SK-N-SH (cell line): Measurements from ENCODE around the gene INAFM2. TPM values are rescaled to one million over a fixed set of nuclear protein-coding genes. Genes with fewer than 3 reads are reported as not detected.

Source experiments
- CTCF ChIA-PET: fragments of 300-600, 350-600 bp; formaldehyde crosslinking; extraction: SDS; loops from one replicate; lab custom pipeline; 2021; lab: Yijun Ruan, JAX
- POLR2A ChIA-PET: fragments of 350-600 bp; sonication (Branson Sonifier 250); formaldehyde crosslinking; extraction: SDS; loops from one replicate; lab custom pipeline; 2020; ENCODE audit warnings: antibody characterized with exemption, inconsistent platforms; lab: Yijun Ruan, JAX
- DNase-seq: peaks from one replicate; pipeline ENCODE4 v3.0.0; 2012
- H2AFZ ChIP-seq: fragments of 200-600 bp; sonication (generic); 2 replicates; pipeline ENCODE4 v1.8.1; 2016; ENCODE audit warnings: antibody characterized with exemption, mild to moderate bottlenecking, low read depth
- H3F3A ChIP-seq: fragments of 200-600 bp; sonication (generic); replicated peaks from 2 replicates; pipeline ENCODE3; 2016; ENCODE audit warnings: antibody characterized with exemption, mild to moderate bottlenecking; ENCODE audit not compliant: insufficient read depth
- H3K27ac ChIP-seq, 2 experiments: fragments of 200-500 bp in 1 of 2; fragments of 200-600 bp in 1 of 2; sonication (Bioruptor generic) in 1 of 2; sonication (generic), shearing (Covaris generic) in 1 of 2; 2 replicates each; pipeline versions ENCODE4 v1.5.1 to v1.6.1; 2014 to 2016; ENCODE audit warnings: low read depth in 2 of 2, inconsistent platforms in 1 of 2, low read length in 1 of 2, mild to moderate bottlenecking in 1 of 2, mixed read lengths in 1 of 2
- H3K27me3 ChIP-seq: fragments of 200-600 bp; sonication (generic), shearing (Covaris generic); 2 replicates; pipeline ENCODE4 v1.6.1; 2016; ENCODE audit warnings: mixed run types; ENCODE audit not compliant: insufficient read depth
- H3K36me3 ChIP-seq, 2 experiments: fragments of 200-500 bp in 1 of 2; fragments of 200-600 bp in 1 of 2; sonication (Bioruptor generic) in 1 of 2; sonication (generic) in 1 of 2; replicated peaks in 1 of 2; 2 replicates each; pipeline versions ENCODE3 to v1.5.1; 2014 to 2016; ENCODE audit warnings: low read length in 1 of 2, mild to moderate bottlenecking in 1 of 2; ENCODE audit not compliant: insufficient read depth in 2 of 2, control insufficient read depth in 1 of 2
- H3K4me1 ChIP-seq, 2 experiments: fragments of 200-500 bp in 1 of 2; fragments of 200-600 bp in 1 of 2; sonication (Bioruptor generic) in 1 of 2; sonication (generic), shearing (Covaris generic) in 1 of 2; 2 replicates each; pipeline versions ENCODE4 v1.5.1 to v1.6.1; 2014 to 2016; ENCODE audit warnings: low read depth in 1 of 2, low read length in 1 of 2, mixed run types in 1 of 2; ENCODE audit not compliant: insufficient read depth in 2 of 2, control insufficient read depth in 1 of 2
- H3K4me2 ChIP-seq: fragments of 200-600 bp; sonication (generic), shearing (Covaris generic); 2 replicates; pipeline ENCODE4 v1.6.1; 2017; ENCODE audit warnings: mixed run types
- H3K4me3 ChIP-seq, 2 experiments: fragments of 200-500 bp in 1 of 2; fragments of 200-600 bp in 1 of 2; sonication (Bioruptor generic) in 1 of 2; sonication (generic), shearing (Covaris generic) in 1 of 2; 2 replicates each; pipeline versions ENCODE4 v1.5.1 to v1.8.1; 2014 to 2016; ENCODE audit warnings: low read depth in 2 of 2, inconsistent platforms in 1 of 2, low read length in 1 of 2, mild to moderate bottlenecking in 1 of 2, mixed read lengths in 1 of 2, moderate library complexity in 1 of 2
- H3K79me2 ChIP-seq: fragments of 200-600 bp; sonication (generic); 2 replicates; pipeline ENCODE4 v1.8.1; 2017; ENCODE audit warnings: mild to moderate bottlenecking; ENCODE audit not compliant: insufficient read depth
- H3K9ac ChIP-seq: fragments of 200-600 bp; sonication (generic); 2 replicates; pipeline ENCODE4 v1.6.1; 2017; ENCODE audit warnings: mixed run types
- H3K9me2 ChIP-seq: fragments of 200-600 bp; sonication (generic); 2 replicates; pipeline ENCODE4 v1.6.1; 2017; ENCODE audit warnings: mixed run types
- H3K9me3 ChIP-seq: fragments of 200-600 bp; sonication (generic); 2 replicates; pipeline ENCODE4 v1.6.1; 2017; ENCODE audit warnings: mixed run types, mild to moderate bottlenecking, moderate library complexity
- H4K20me1 ChIP-seq: fragments of 200-600 bp; sonication (generic); 2 replicates; pipeline ENCODE4 v1.6.1; 2017; ENCODE audit warnings: mild to moderate bottlenecking, mixed run types; ENCODE audit not compliant: insufficient read depth
- EZH2phosphoT487 ChIP-seq: fragments of 200-600 bp; sonication (generic); IDR thresholded peaks from 2 replicates; pipeline ENCODE4 v1.6.1; 2017; ENCODE audit warnings: low read depth, mixed run types, mild to moderate bottlenecking, antibody characterized with exemption, moderate library complexity, borderline replicate concordance
- FOXJ3 ChIP-seq: sonication (generic); formaldehyde crosslinking; IDR thresholded peaks from 2 replicates; pipeline ENCODE4 v1.5.1; 2020; ENCODE audit warnings: mild to moderate bottlenecking, missing genetic modification reagents
- FOXM1 ChIP-seq: IDR thresholded peaks from 2 replicates; pipeline ENCODE4 v1.4.0; 2012; ENCODE audit warnings: low read depth, mild to moderate bottlenecking
- GABPA ChIP-seq: IDR thresholded peaks from 2 replicates; pipeline ENCODE4 v1.4.0; 2012; ENCODE audit warnings: low read depth, mild to moderate bottlenecking
- GATA2 ChIP-seq: sonication (generic); formaldehyde crosslinking; IDR thresholded peaks from 2 replicates; pipeline ENCODE4 v1.5.0; 2020; ENCODE audit warnings: mild to moderate bottlenecking, missing genetic modification reagents
- MEF2A ChIP-seq: IDR thresholded peaks from 2 replicates; pipeline ENCODE4 v1.4.0; 2012; ENCODE audit warnings: low read depth, borderline replicate concordance
- NFIC ChIP-seq: IDR thresholded peaks from 2 replicates; pipeline ENCODE4 v1.4.0; 2012; ENCODE audit warnings: borderline replicate concordance
- NRF1 ChIP-seq: IDR thresholded peaks from 2 replicates; pipeline ENCODE4 v1.6.1; 2012; ENCODE audit warnings: low read depth, mild to moderate bottlenecking, low read length
- POLR2AphosphoS5 ChIP-seq: IDR thresholded peaks from 2 replicates; pipeline ENCODE4 v1.6.1; 2012; ENCODE audit warnings: low read depth, low read length
- RCOR1 ChIP-seq: fragments of 150-350 bp; IDR thresholded peaks from 2 replicates; pipeline ENCODE4 v1.6.1; 2017; ENCODE audit warnings: antibody characterized with exemption, low read length
- RFX5 ChIP-seq: IDR thresholded peaks from 2 replicates; pipeline ENCODE4 v1.6.1; 2012; ENCODE audit warnings: mild to moderate bottlenecking, improper control_type of control experiment, low read length
- SIN3A ChIP-seq: IDR thresholded peaks from 2 replicates; pipeline ENCODE4 v1.6.1; 2012; ENCODE audit warnings: low read depth, mild to moderate bottlenecking, low read length, moderate library complexity, borderline replicate concordance
- SMC3 ChIP-seq: IDR thresholded peaks from 2 replicates; pipeline ENCODE4 v1.6.1; 2012; ENCODE audit warnings: low read depth, low read length, improper control_type of control experiment
- TAF1 ChIP-seq: IDR thresholded peaks from 2 replicates; pipeline ENCODE4 v1.6.1; 2012; ENCODE audit warnings: low read depth, mild to moderate bottlenecking, low read length, moderate library complexity, borderline replicate concordance
- TCF12 ChIP-seq: IDR thresholded peaks from 2 replicates; pipeline ENCODE4 v1.4.0; 2012
- TEAD4 ChIP-seq: IDR thresholded peaks from 2 replicates; pipeline ENCODE4 v1.4.0; 2012; ENCODE audit warnings: mild to moderate bottlenecking, borderline replicate concordance; ENCODE audit not compliant: insufficient read depth
- WGBS: methylation state at CpG from one replicate; pipeline ENCODE4 v1.1.6; 2017; ENCODE audit warnings: low lambda C conversion rate; 5-methylcytosine and 5-hydroxymethylcytosine counted together
- polyA plus RNA-seq, 3 experiments: library from polyadenylated mRNA; depleted of rRNA; stranded (reverse); fragments of >200 nt; gene quantifications; 2 replicates each; pipeline ENCODE4 v1.2.3, GENCODE V29; 2012

The INAFM2 gene
- polyA plus RNA-seq, 1 of the 3 experiments (the other 2 are of a cell fraction): 7.8 TPM

GRCh38 chr15:40286794-40287193 is 36.7 kb upstream of the INAFM2 start:
- no peaks in the 10 kb centered on the region for H3K9me3 ChIP-seq
- no peak for TF ChIP-seq SIN3A
- no peak for TF ChIP-seq TCF12
- TF ChIP-seq SMC3: no peak
- no peaks in the 10 kb centered on the region for H3K9me2 ChIP-seq
- no peak overlapping the region for H3K4me3 ChIP-seq
- DNase-seq: no peak
- peaks cover 6 to 31% of the 10 kb centered on the region in 2 experiments; a peak in 3 of 4 replicates for H3K4me1 ChIP-seq
- H2AFZ ChIP-seq: no peak overlapping the region
- H3F3A ChIP-seq: peaks cover 7% of the 10 kb centered on the region
- ChIA-PET CTCF (interaction anchor here (0.8 to 66.3 kb wide), 3 partner anchors 11 to 55 kb away, joined by 3 to 2194 read pairs (median 210); partner anchors contain the start of genes CCDC9B, DISP2, INAFM2 and PHGR1), POLR2A (no interaction called here)
- WGBS: 67% methylated on average over 3 of the region's 7 CpGs
- no peak overlapping the region for H3K4me2 ChIP-seq
- H3K9ac ChIP-seq: no peak overlapping the region
- H3K27ac ChIP-seq: no peak overlapping the region
- H4K20me1 ChIP-seq: no peaks in the 10 kb centered on the region
- no peaks in the 10 kb centered on the region for H3K36me3 ChIP-seq
- H3K27me3 ChIP-seq: peaks cover 18% of the 10 kb centered on the region
- H3K79me2 ChIP-seq: no peaks in the 10 kb centered on the region

- H3K4me3 ChIP-seq: no peak overlapping the region
- ChIA-PET POLR2A (no interaction called here), CTCF (interaction anchor here (0.8 to 66.3 kb wide), 4 partner anchors 12 to 54 kb away, joined by 3 to 2194 read pairs (median 106); partner anchors contain the start of genes CCDC9B, DISP2, INAFM2 and PAK6)
- H3F3A ChIP-seq: peaks cover 7% of the 10 kb centered on the region
- H3K79me2 ChIP-seq: no peaks in the 10 kb centered on the region
- H3K9ac ChIP-seq: no peak overlapping the region
- TF ChIP-seq TAF1: no peak
- no peak for TF ChIP-seq MEF2A
- TF ChIP-seq TEAD4: no peak
- TF ChIP-seq POLR2AphosphoS5: no peak
- TF ChIP-seq RFX5: no peak
- no peak for TF ChIP-seq FOXM1
- no peak for TF ChIP-seq GABPA
- no peak for TF ChIP-seq NFIC
- TF ChIP-seq GATA2 (CRISPR knock-in tag): no peak
- no peak for TF ChIP-seq NRF1
- no peak for TF ChIP-seq RCOR1
- no peak for TF ChIP-seq SIN3A
- no peak for TF ChIP-seq FOXJ3 (CRISPR knock-in tag)
- no peak for TF ChIP-seq EZH2phosphoT487
- H3K9me3 ChIP-seq: no peaks in the 10 kb centered on the region
- no peaks in the 10 kb centered on the region for H3K36me3 ChIP-seq
- peaks cover 6 to 28% of the 10 kb centered on the region in 2 experiments; a peak in 3 of 4 replicates for H3K4me1 ChIP-seq
- peaks cover 14% of the 10 kb centered on the region for H3K27me3 ChIP-seq
- no peak overlapping the region for H3K27ac ChIP-seq
- no peak overlapping the region for H3K4me2 ChIP-seq
- no peaks in the 10 kb centered on the region for H4K20me1 ChIP-seq
- H2AFZ ChIP-seq: no peak overlapping the region
- 77% methylated on average over 3 of the region's 3 CpGs for WGBS
- no peak for DNase-seq
- no peaks in the 10 kb centered on the region for H3K9me2 ChIP-seq
Observed at GRCh38 chr15:40287505-40287904, 36.0 kb upstream of the INAFM2 start.
